ENCODE data around the gene LTBR. TPM values are rescaled to one million over a fixed set of nuclear protein-coding genes. Genes with fewer than 3 reads are reported as not detected.
A peak's percentile ranks its signal among the peaks of the same experiment; 100 is the strongest.

The LTBR gene
- total and polyA plus RNA-seq, 2 of the 4 experiments (the other 2 are of a cell fraction), result 19.7 to 62.5 TPM

- no TSS peak for BruUV-seq (replicated peaks)
- Histone ChIP-seq H3K23ac (ENCODE audit: low read depth, low read length) (no peak overlapping the region), H2AK9ac (replicated peaks; ENCODE audit: low read depth, low read length, poor library complexity) (no peak overlapping the region), H4K5ac (ENCODE audit: low read depth, low read length) (no peak overlapping the region), H3K56ac (ENCODE audit: extremely low read depth, insufficient read depth, low read length) (no peak overlapping the region), H2BK5ac (ENCODE audit: low read depth, low read length, poor library complexity, severe bottlenecking) (no peak overlapping the region), H4K20me1 (ENCODE audit: insufficient read depth, low read length) (no peaks in the 10 kb centered on the region), H3K36me3 (ENCODE audit: control insufficient read depth, insufficient read depth, low read length) (no peaks in the 10 kb centered on the region), H2AFZ (replicated peaks; ENCODE audit: low read length, poor library complexity) (no peak overlapping the region), H4K91ac (ENCODE audit: insufficient read depth, low read depth, low read length) (no peak overlapping the region), H2BK20ac (ENCODE audit: low read depth, low read length) (no peak overlapping the region), H2AK5ac (ENCODE audit: low read depth, low read length) (no peak overlapping the region), H3K4me2 (ENCODE audit: low read depth, low read length) (no peak overlapping the region), H3K4ac (ENCODE audit: low read depth, low read length) (0 out of 2 replicates have a peak overlapping the region, but pooled peaks have one; percentile 17), H3K79me1 (ENCODE audit: low read depth in 1 of 2, low read length in 2 of 2) (peaks cover 6 to 12% of the 10 kb centered on the region in 2 experiments; a peak in 2 of 4 replicates), H3K4me3 (ENCODE audit: insufficient read depth, low read depth, low read length) (no peak overlapping the region), H3K27ac (ENCODE audit: insufficient read depth, low read length) (no peak overlapping the region), H3K9me3 (ENCODE audit: control insufficient read depth, insufficient read depth, low read length) (no peaks in the 10 kb centered on the region), H3K9ac (ENCODE audit: low read depth, low read length) (no peak overlapping the region), H3K18ac (ENCODE audit: low read depth, low read length) (no peak overlapping the region), H3K14ac (replicated peaks; ENCODE audit: low read depth, low read length) (no peak overlapping the region), H4K8ac (ENCODE audit: low read depth in 2 of 2, low read length in 2 of 2) (no peak overlapping the region), H2BK120ac (ENCODE audit: low read depth, low read length) (no peak overlapping the region), H3K9me1 (ENCODE audit: insufficient read depth, low read length) (peaks cover 21% of the 10 kb centered on the region), H3K27me3 (ENCODE audit: control insufficient read depth, insufficient read depth, low read length) (no peaks in the 10 kb centered on the region), H3K4me1 (ENCODE audit: control insufficient read depth, insufficient read depth, low read length) (peaks cover 20% of the 10 kb centered on the region), H2BK15ac (ENCODE audit: low read depth, low read length) (no peak overlapping the region)
- ATAC-seq (ENCODE audit: low read depth) (no peak), DNase-seq (no peak)
- dilution Hi-C loops (cut with HindIII; ENCODE audit: low sequenced_read_pairs, unreplicated experiment), result no loop called here
- intact Hi-C loops (cut with micrococcal nuclease), result no loop called here
- no CpG with 5 or more reads among the region's 13 CpGs for WGBS, 2 experiments (ENCODE audit: extremely low coverage in 2 of 2, insufficient read length in 1 of 2)
- TF ChIP-seq CEBPB (IDR thresholded peaks at IDR 0.05; ENCODE audit: low read depth, low read length) (no peak), MAFK (IDR thresholded peaks at IDR 0.05; ENCODE audit: low read depth, low read length) (no peak), RFX5 (IDR thresholded peaks at IDR 0.05; ENCODE audit: low read depth, low read length) (no peak), CHD1 (IDR thresholded peaks at IDR 0.05; ENCODE audit: low read depth, low read length) (no peak), RAD21 (IDR thresholded peaks at IDR 0.05; ENCODE audit: low read length) (no peak), MAZ (IDR thresholded peaks at IDR 0.05; ENCODE audit: borderline replicate concordance, low read depth, low read length) (no peak), NFE2L2 (IDR thresholded peaks at IDR 0.05; ENCODE audit: low read depth, low read length) (no peak), FOS (IDR thresholded peaks at IDR 0.05; ENCODE audit: low read depth, low read length) (no peak)
- TF ChIP-seq, protein P1, sequence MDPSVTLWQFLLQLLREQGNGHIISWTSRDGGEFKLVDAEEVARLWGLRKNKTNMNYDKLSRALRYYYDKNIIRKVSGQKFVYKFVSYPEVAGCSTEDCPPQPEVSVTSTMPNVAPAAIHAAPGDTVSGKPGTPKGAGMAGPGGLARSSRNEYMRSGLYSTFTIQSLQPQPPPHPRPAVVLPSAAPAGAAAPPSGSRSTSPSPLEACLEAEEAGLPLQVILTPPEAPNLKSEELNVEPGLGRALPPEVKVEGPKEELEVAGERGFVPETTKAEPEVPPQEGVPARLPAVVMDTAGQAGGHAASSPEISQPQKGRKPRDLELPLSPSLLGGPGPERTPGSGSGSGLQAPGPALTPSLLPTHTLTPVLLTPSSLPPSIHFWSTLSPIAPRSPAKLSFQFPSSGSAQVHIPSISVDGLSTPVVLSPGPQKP (IDR thresholded peaks at IDR 0.05; ENCODE audit: borderline replicate concordance, low read depth, low read length), result no peak
- CTCF ChIA-PET, result no interaction called here
- POLR2A ChIA-PET (ENCODE audit: unreplicated experiment), result no interaction called here
- in situ Hi-C loops (cut with MboI; ENCODE audit: low sequenced_read_pairs), result no loop called here
Observed at GRCh38 chr12:6378709-6379472, 5.1 kb upstream of the LTBR start.
